Measurements from ENCODE around the gene SLC9A7. TPM values are rescaled to one million over a fixed set of nuclear protein-coding genes. Genes with fewer than 3 reads are reported as not detected.

Gene SLC9A7
- total and polyA plus RNA-seq, 2 donors (not counting 3 experiments of a cell fraction or from before 2014, with no cell fraction given), result 4.6 to 7.5 TPM

GRCh38 chrX:46576458-46576857 is 182.5 kb downstream of the SLC9A7 start:
- H3K4me3 ChIP-seq (replicated peaks in 1 of 3; ENCODE audit: insufficient read depth in 1 of 3, low read depth in 1 of 3, low read length in 3 of 3), result peak overlapping the region; percentile 48 to 61 (median 61)
- H3K9me3 ChIP-seq (replicated peaks; ENCODE audit: control insufficient read depth, insufficient read depth, low read length), result no peaks in the 10 kb centered on the region
- TF ChIP-seq MYC (IDR thresholded peaks at IDR 0.05; ENCODE audit: low read depth, low read length), result no peak
- dilution Hi-C loops (cut with MboI; ENCODE audit: extremely low pct_ligation_motif_present, low sequenced_read_pairs) (no loop called here), intact Hi-C loops (cut with micrococcal nuclease) (loop anchor here (10.0 kb wide), 1 partner anchor 218 kb away; no protein-coding TSS in a partner anchor)
- CTCF ChIA-PET, result interaction anchor here (1.4 to 4.0 kb wide), 2 partner anchors 10 to 22 kb away, joined by 6 to 11 read pairs; no protein-coding TSS in a partner anchor
- BruUV-seq (replicated peaks), result no TSS peak
- H3K27ac ChIP-seq (ENCODE audit: insufficient read depth, low read depth, low read length), result no peak overlapping the region
- H3K9me1 ChIP-seq (replicated peaks; ENCODE audit: control insufficient read depth, extremely low read depth, insufficient read depth, low read length), result no peaks in the 10 kb centered on the region
- H2AFZ ChIP-seq (ENCODE audit: low read depth, low read length), result no peak overlapping the region
- H3K79me2 ChIP-seq (ENCODE audit: control insufficient read depth, insufficient read depth, low read length), result peaks cover 5% of the 10 kb centered on the region
- H3K4me2 ChIP-seq (ENCODE audit: insufficient read depth, low read length), result peak overlapping the region; percentile 76
- no peaks in the 10 kb centered on the region for H3K27me3 ChIP-seq (ENCODE audit: control insufficient read depth in 2 of 2, insufficient read depth in 2 of 2, low read length in 2 of 2)
- no peaks in the 10 kb centered on the region for H3K36me3 ChIP-seq (ENCODE audit: control insufficient read depth in 2 of 2, extremely low read depth in 1 of 2, insufficient read depth in 2 of 2, low read length in 2 of 2)
- H4K20me1 ChIP-seq (replicated peaks; ENCODE audit: control insufficient read depth, extremely low read depth, insufficient read depth, low read length), result no peaks in the 10 kb centered on the region
- FAIRE-seq, result peak; percentile 79
- peak; percentile 29 for DNase-seq (ENCODE audit: low read depth, low spot score)
- POLR2A ChIA-PET, result interaction anchor here (0.6 to 1.2 kb wide), 2 partner anchors 11 to 19 kb away, joined by 3 to 4 read pairs; no protein-coding TSS in a partner anchor
- H3K4me1 ChIP-seq (ENCODE audit: control insufficient read depth, extremely low read depth, insufficient read depth, low read length), result peaks cover 30% of the 10 kb centered on the region
- H3K9ac ChIP-seq (replicated peaks; ENCODE audit: extremely low read depth, insufficient read depth, low read length), result no peak overlapping the region

- Histone ChIP-seq H3K4me3 (replicated peaks in 1 of 3; ENCODE audit: insufficient read depth in 1 of 3, low read depth in 1 of 3, low read length in 3 of 3) (peak overlapping the region; percentile 48 to 61 (median 61)), H3K27me3 (ENCODE audit: control insufficient read depth in 2 of 2, insufficient read depth in 2 of 2, low read length in 2 of 2) (no peaks in the 10 kb centered on the region), H4K20me1 (replicated peaks; ENCODE audit: control insufficient read depth, extremely low read depth, insufficient read depth, low read length) (no peaks in the 10 kb centered on the region), H3K9me3 (replicated peaks; ENCODE audit: control insufficient read depth, insufficient read depth, low read length) (no peaks in the 10 kb centered on the region), H3K79me2 (ENCODE audit: control insufficient read depth, insufficient read depth, low read length) (peaks cover 5% of the 10 kb centered on the region), H3K9me1 (replicated peaks; ENCODE audit: control insufficient read depth, extremely low read depth, insufficient read depth, low read length) (no peaks in the 10 kb centered on the region), H3K4me2 (ENCODE audit: insufficient read depth, low read length) (peak overlapping the region; percentile 76), H3K4me1 (ENCODE audit: control insufficient read depth, extremely low read depth, insufficient read depth, low read length) (peaks cover 30% of the 10 kb centered on the region), H2AFZ (ENCODE audit: low read depth, low read length) (no peak overlapping the region), H3K9ac (replicated peaks; ENCODE audit: extremely low read depth, insufficient read depth, low read length) (no peak overlapping the region), H3K27ac (ENCODE audit: insufficient read depth, low read depth, low read length) (no peak overlapping the region), H3K36me3 (ENCODE audit: control insufficient read depth in 2 of 2, extremely low read depth in 1 of 2, insufficient read depth in 2 of 2, low read length in 2 of 2) (no peaks in the 10 kb centered on the region)
- dilution Hi-C loops (cut with MboI; ENCODE audit: extremely low pct_ligation_motif_present, low sequenced_read_pairs), result no loop called here
- TF ChIP-seq MYC (IDR thresholded peaks at IDR 0.05; ENCODE audit: low read depth, low read length) (no peak), FOS (IDR thresholded peaks at IDR 0.05; ENCODE audit: borderline replicate concordance, insufficient read depth, low read length) (no peak), MAX (IDR thresholded peaks at IDR 0.05; ENCODE audit: insufficient read depth, insufficient read length) (no peak), POLR2AphosphoS5 (IDR thresholded peaks at IDR 0.05; ENCODE audit: insufficient read depth, low read depth, low read length) (no peak), JUN (IDR thresholded peaks at IDR 0.05; ENCODE audit: borderline replicate concordance, insufficient read depth, insufficient read length, low read depth) (no peak), POLR2A (IDR thresholded peaks at IDR 0.05; ENCODE audit: low read depth, low read length) (no peak), GATA2 (IDR thresholded peaks at IDR 0.05; ENCODE audit: insufficient read depth, insufficient read length, low read depth, low read length) (no peak), EZH2 (IDR thresholded peaks at IDR 0.05; ENCODE audit: borderline replicate concordance, low read depth, low read length, severe bottlenecking) (no peak)
- TF ChIP-seq, protein P1, sequence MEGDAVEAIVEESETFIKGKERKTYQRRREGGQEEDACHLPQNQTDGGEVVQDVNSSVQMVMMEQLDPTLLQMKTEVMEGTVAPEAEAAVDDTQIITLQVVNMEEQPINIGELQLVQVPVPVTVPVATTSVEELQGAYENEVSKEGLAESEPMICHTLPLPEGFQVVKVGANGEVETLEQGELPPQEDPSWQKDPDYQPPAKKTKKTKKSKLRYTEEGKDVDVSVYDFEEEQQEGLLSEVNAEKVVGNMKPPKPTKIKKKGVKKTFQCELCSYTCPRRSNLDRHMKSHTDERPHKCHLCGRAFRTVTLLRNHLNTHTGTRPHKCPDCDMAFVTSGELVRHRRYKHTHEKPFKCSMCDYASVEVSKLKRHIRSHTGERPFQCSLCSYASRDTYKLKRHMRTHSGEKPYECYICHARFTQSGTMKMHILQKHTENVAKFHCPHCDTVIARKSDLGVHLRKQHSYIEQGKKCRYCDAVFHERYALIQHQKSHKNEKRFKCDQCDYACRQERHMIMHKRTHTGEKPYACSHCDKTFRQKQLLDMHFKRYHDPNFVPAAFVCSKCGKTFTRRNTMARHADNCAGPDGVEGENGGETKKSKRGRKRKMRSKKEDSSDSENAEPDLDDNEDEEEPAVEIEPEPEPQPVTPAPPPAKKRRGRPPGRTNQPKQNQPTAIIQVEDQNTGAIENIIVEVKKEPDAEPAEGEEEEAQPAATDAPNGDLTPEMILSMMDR (IDR thresholded peaks at IDR 0.05; ENCODE audit: extremely low read depth in 1 of 2, insufficient read depth in 1 of 2, low read depth in 1 of 2, low read length in 2 of 2), result no peak
- ChIA-PET CTCF (interaction anchor here (1.4 to 4.0 kb wide), 2 partner anchors 11 to 23 kb away, joined by 6 to 11 read pairs; no protein-coding TSS in a partner anchor), POLR2A (interaction anchor here (0.6 to 1.2 kb wide), 2 partner anchors 11 to 18 kb away, joined by 3 to 4 read pairs; no protein-coding TSS in a partner anchor)
- no TSS peak for BruUV-seq (replicated peaks)
- DNase-seq (ENCODE audit: low read depth, low spot score), result peak; percentile 18
- FAIRE-seq, result peak; percentile 74
- intact Hi-C loops (cut with micrococcal nuclease), result loop anchor here (1.0 to 10.0 kb wide), 2 partner anchors 50 to 219 kb away; no protein-coding TSS in a partner anchor
Measured at GRCh38 chrX:46575991-46576392, 182.9 kb downstream of the SLC9A7 start.
